ENCODE measurements around the gene KSR1. TPM values are rescaled to one million over a fixed set of nuclear protein-coding genes. Genes with fewer than 3 reads are reported as not detected.
"Not testable (repeated sequence)": the region's sequence is repeated elsewhere in the genome, so short reads cannot be mapped to it uniquely, and the experiment has no call there.

Gene KSR1
- total RNA-seq, 2 donors from 2014 or later = 122 to 236 TPM

GRCh38 chr17:27420211-27420950, 35.9 kb upstream of the KSR1 start:
- ATAC-seq = peak in 1 of 2 donors; percentile 35
- no peak for DNase-seq (ENCODE audit: low spot score)
- Mint-ChIP-seq H3K36me3 (no peaks in the 10 kb centered on the region), H3K27ac (no peak overlapping the region), H3K27me3 (no peaks in the 10 kb centered on the region), H3K4me1 (ENCODE audit: low read depth in 2 of 2) (no peaks in the 10 kb centered on the region), H3K4me3 (no peak overlapping the region), H3K9me3 (no peaks in the 10 kb centered on the region)

GRCh38 chr17:27421111-27421510, 35.1 kb upstream of the KSR1 start:
- no peaks in the 10 kb centered on the region for H3K36me3 Mint-ChIP-seq
- ATAC-seq (no peak), DNase-seq (ENCODE audit: low spot score) (no peak)
- H3K4me3 Mint-ChIP-seq = no peak overlapping the region
- H3K27ac Mint-ChIP-seq = no peak overlapping the region
- no peaks in the 10 kb centered on the region for H3K4me1 Mint-ChIP-seq (ENCODE audit: low read depth in 2 of 2)
- H3K9me3 Mint-ChIP-seq = no peaks in the 10 kb centered on the region
- no peaks in the 10 kb centered on the region for H3K27me3 Mint-ChIP-seq

GRCh38 chr17:27421626-27422025, 34.6 kb upstream of the KSR1 start:
- H3K4me3 Mint-ChIP-seq; H3K36me3 Mint-ChIP-seq; H3K4me1 Mint-ChIP-seq (ENCODE audit: low read depth in 2 of 2); H3K27ac Mint-ChIP-seq; H3K27me3 Mint-ChIP-seq; H3K9me3 Mint-ChIP-seq; ATAC-seq; DNase-seq (ENCODE audit: low spot score): not testable (repeated sequence)

- Mint-ChIP-seq H3K9me3 (no peaks in the 10 kb centered on the region), H3K27me3 (no peaks in the 10 kb centered on the region), H3K27ac (no peak overlapping the region), H3K36me3 (no peaks in the 10 kb centered on the region), H3K4me3 (no peak overlapping the region), H3K4me1 (ENCODE audit: low read depth in 2 of 2) (no peaks in the 10 kb centered on the region)
- DNase-seq (ENCODE audit: low spot score) (no peak), ATAC-seq (no peak)
These were observed 33.6 kb upstream of the KSR1 start for GRCh38 chr17:27422601-27423000.

GRCh38 chr17:27423651-27424050, 32.6 kb upstream of the KSR1 start:
- Mint-ChIP-seq H3K9me3 (no peaks in the 10 kb centered on the region), H3K4me3 (no peak overlapping the region), H3K36me3 (no peaks in the 10 kb centered on the region), H3K4me1 (ENCODE audit: low read depth in 2 of 2) (no peaks in the 10 kb centered on the region), H3K27me3 (no peaks in the 10 kb centered on the region), H3K27ac (no peak overlapping the region)
- DNase-seq (ENCODE audit: low spot score) (no peak), ATAC-seq (no peak)

GRCh38 chr17:27424516-27424915, 31.7 kb upstream of the KSR1 start:
- no peak for ATAC-seq
- H3K36me3 Mint-ChIP-seq = no peaks in the 10 kb centered on the region
- DNase-seq (ENCODE audit: low spot score) = no peak
- no peaks in the 10 kb centered on the region for H3K4me1 Mint-ChIP-seq (ENCODE audit: low read depth in 2 of 2)
- H3K4me3 Mint-ChIP-seq = no peak overlapping the region
- no peaks in the 10 kb centered on the region for H3K27me3 Mint-ChIP-seq
- H3K9me3 Mint-ChIP-seq = no peaks in the 10 kb centered on the region
- peak overlapping the region in 1 of 2 donors; percentile 37 for H3K27ac Mint-ChIP-seq

- Mint-ChIP-seq H3K36me3 (no peaks in the 10 kb centered on the region), H3K4me1 (ENCODE audit: low read depth in 2 of 2) (no peaks in the 10 kb centered on the region), H3K27ac (peak overlapping the region in 1 of 2 donors; percentile 37), H3K27me3 (no peaks in the 10 kb centered on the region), H3K4me3 (no peak overlapping the region), H3K9me3 (no peaks in the 10 kb centered on the region)
- ATAC-seq = no peak
- DNase-seq (ENCODE audit: low spot score) = no peak
These were observed 31.3 kb upstream of the KSR1 start for GRCh38 chr17:27424941-27425340.

- not testable (repeated sequence) for H3K27ac Mint-ChIP-seq; H3K27me3 Mint-ChIP-seq; H3K4me1 Mint-ChIP-seq (ENCODE audit: low read depth in 2 of 2); ATAC-seq; H3K36me3 Mint-ChIP-seq; DNase-seq (ENCODE audit: low spot score); H3K4me3 Mint-ChIP-seq; H3K9me3 Mint-ChIP-seq
These were observed 30.7 kb upstream of the KSR1 start for GRCh38 chr17:27425571-27425970.

- Mint-ChIP-seq H3K36me3 (no peaks in the 10 kb centered on the region), H3K27ac (no peak overlapping the region), H3K4me3 (no peak overlapping the region), H3K9me3 (no peaks in the 10 kb centered on the region), H3K4me1 (ENCODE audit: low read depth in 2 of 2) (no peaks in the 10 kb centered on the region), H3K27me3 (no peaks in the 10 kb centered on the region)
- DNase-seq (ENCODE audit: low spot score) (no peak), ATAC-seq (peak in 1 of 2 donors; percentile 33)
These were observed 30.3 kb upstream of the KSR1 start for GRCh38 chr17:27425991-27426390.

GRCh38 chr17:27426471-27426870, 29.8 kb upstream of the KSR1 start:
- H3K4me3 Mint-ChIP-seq; DNase-seq (ENCODE audit: low spot score); H3K9me3 Mint-ChIP-seq; H3K27me3 Mint-ChIP-seq; H3K27ac Mint-ChIP-seq; H3K4me1 Mint-ChIP-seq (ENCODE audit: low read depth in 2 of 2); ATAC-seq; H3K36me3 Mint-ChIP-seq: not testable (repeated sequence)

- not testable (repeated sequence) for H3K4me1 Mint-ChIP-seq (ENCODE audit: low read depth in 2 of 2); DNase-seq (ENCODE audit: low spot score); H3K27me3 Mint-ChIP-seq; H3K9me3 Mint-ChIP-seq; H3K4me3 Mint-ChIP-seq; ATAC-seq; H3K36me3 Mint-ChIP-seq; H3K27ac Mint-ChIP-seq
These were observed 28.9 kb upstream of the KSR1 start for GRCh38 chr17:27427166-27427862.

- no peaks in the 10 kb centered on the region for H3K4me1 Mint-ChIP-seq (ENCODE audit: low read depth in 2 of 2)
These were observed 27.3 kb upstream of the KSR1 start for GRCh38 chr17:27428781-27429505.

GRCh38 chr17:27429666-27430382, 26.4 kb upstream of the KSR1 start:
- no peak overlapping the region for H3K27ac Mint-ChIP-seq
- no peaks in the 10 kb centered on the region for H3K9me3 Mint-ChIP-seq
- no peaks in the 10 kb centered on the region for H3K27me3 Mint-ChIP-seq
- DNase-seq (ENCODE audit: low spot score) = no peak
- no peaks in the 10 kb centered on the region for H3K36me3 Mint-ChIP-seq
- no peaks in the 10 kb centered on the region for H3K4me1 Mint-ChIP-seq (ENCODE audit: low read depth in 2 of 2)
- no peak for ATAC-seq
- no peak overlapping the region for H3K4me3 Mint-ChIP-seq

More at GRCh38 chr17:27428781-27429505, 27.3 kb upstream of the KSR1 start:
- H3K27ac Mint-ChIP-seq = peak overlapping the region in 1 of 2 donors; percentile 33
- H3K36me3 Mint-ChIP-seq = no peaks in the 10 kb centered on the region
- H3K27me3 Mint-ChIP-seq = no peaks in the 10 kb centered on the region
- H3K9me3 Mint-ChIP-seq = no peaks in the 10 kb centered on the region
- ATAC-seq = no peak
- DNase-seq (ENCODE audit: low spot score) = no peak
- H3K4me3 Mint-ChIP-seq = no peak overlapping the region
